Medulla oblongata (tissue), 1 donor: Measurements from ENCODE around the gene SPINT2.
"Not testable (repeated sequence)": the region's sequence is repeated elsewhere in the genome, so short reads cannot be mapped to it uniquely, and the experiment has no call there.

Experiments used
- DNase-seq: peaks from one replicate; pipeline ENCODE4 v3.0.0-alpha.2; 2015; ENCODE audit errors: extremely low spot score

SPINT2 gene

GRCh38 chr19:38264486-38265212, at the start of gene SPINT2:
Gene SPINT2 (plus strand): TSS chr19:38264573. CDS start chr19:38264893, 320 bp downstream.
- no peak for DNase-seq

GRCh38 chr19:38216785-38217641, 47.4 kb upstream of the SPINT2 start:
- no peak for DNase-seq

GRCh38 chr19:38218204-38218603, 46.2 kb upstream of the SPINT2 start:
- no peak for DNase-seq

- no peak for DNase-seq
Observed at GRCh38 chr19:38219221-38219620, 45.2 kb upstream of the SPINT2 start.

GRCh38 chr19:38221421-38221820, 43.0 kb upstream of the SPINT2 start:
- DNase-seq, result no peak

GRCh38 chr19:38221919-38222830, 42.2 kb upstream of the SPINT2 start:
- no peak for DNase-seq

- DNase-seq, result no peak
Observed at GRCh38 chr19:38223119-38223523, 41.3 kb upstream of the SPINT2 start.

GRCh38 chr19:38223617-38224013, 40.8 kb upstream of the SPINT2 start:
- no peak for DNase-seq

- peak; percentile 69 for DNase-seq
Observed at GRCh38 chr19:38224014-38224862, 40.1 kb upstream of the SPINT2 start, which contains the start of gene DPF1. Gene DPF1 (minus strand): TSS chr19:38224222. CDS start chr19:38224142, 80 bp downstream.

GRCh38 chr19:38224863-38225218, 39.5 kb upstream of the SPINT2 start:
- DNase-seq, result not testable (repeated sequence)

GRCh38 chr19:38227287-38228004, 36.9 kb upstream of the SPINT2 start:
- no peak for DNase-seq

GRCh38 chr19:38228005-38228377, 36.4 kb upstream of the SPINT2 start:
- no peak for DNase-seq

- DNase-seq, result no peak
Observed at GRCh38 chr19:38228491-38229439, 35.6 kb upstream of the SPINT2 start.

- peak; percentile 95 for DNase-seq
Observed at GRCh38 chr19:38229585-38230073, 34.7 kb upstream of the SPINT2 start.

GRCh38 chr19:38230506-38231133, 33.8 kb upstream of the SPINT2 start:
- not testable (repeated sequence) for DNase-seq

GRCh38 chr19:38231918-38232317, 32.5 kb upstream of the SPINT2 start:
- no peak for DNase-seq

GRCh38 chr19:38233740-38234251, 30.6 kb upstream of the SPINT2 start:
- DNase-seq, result peak; percentile 85

- DNase-seq, result no peak
Observed at GRCh38 chr19:38234615-38235014, 29.8 kb upstream of the SPINT2 start.
